ENCODE results near the gene SNIP1. TPM values are rescaled to one million over a fixed set of nuclear protein-coding genes. Genes with fewer than 3 reads are reported as not detected.
"Not testable (repeated sequence)": the region's sequence is repeated elsewhere in the genome, so short reads cannot be mapped to it uniquely, and the experiment has no call there.

The SNIP1 gene
- polyA plus RNA-seq, 1 donor = 10.9 TPM

- Histone ChIP-seq H3K4me3 (ENCODE audit: low read length) (peak overlapping the region; percentile 53), H3K4me1 (ENCODE audit: control insufficient read depth, insufficient read depth, low read length) (peaks cover 14% of the 10 kb centered on the region), H3K36me3 (ENCODE audit: control insufficient read depth, insufficient read depth, low read length) (peaks cover 16% of the 10 kb centered on the region), H3K27me3 (ENCODE audit: control insufficient read depth, insufficient read depth, low read length) (no peaks in the 10 kb centered on the region), H3K9me3 (ENCODE audit: control insufficient read depth, low read depth, low read length) (no peaks in the 10 kb centered on the region), H3K27ac (ENCODE audit: low read length) (no peak overlapping the region)
- WGBS (ENCODE audit: insufficient coverage, low lambda C conversion rate) = no CpG with 5 or more reads among the region's 26 CpGs
- DNase-seq = peak in 1 of 2 donors; percentile 54
Measured at GRCh38 chr1:37513795-37514349, 40.2 kb downstream of the SNIP1 start.

- peaks cover 38% of the 10 kb centered on the region for H3K36me3 ChIP-seq (ENCODE audit: control insufficient read depth, insufficient read depth, low read length)
- peaks cover 9% of the 10 kb centered on the region for H3K4me1 ChIP-seq (ENCODE audit: control insufficient read depth, insufficient read depth, low read length)
- H3K27me3 ChIP-seq (ENCODE audit: control insufficient read depth, insufficient read depth, low read length) = no peaks in the 10 kb centered on the region
- H3K4me3 ChIP-seq (ENCODE audit: low read length) = no peak overlapping the region
- WGBS (ENCODE audit: insufficient coverage, low lambda C conversion rate) = 67% methylated on average over 1 of the region's 4 CpGs
- no peaks in the 10 kb centered on the region for H3K9me3 ChIP-seq (ENCODE audit: control insufficient read depth, low read depth, low read length)
- no peak overlapping the region for H3K27ac ChIP-seq (ENCODE audit: low read length)
- no peak for DNase-seq
Measured at GRCh38 chr1:37509181-37509580, 44.9 kb downstream of the SNIP1 start.

- H3K27ac ChIP-seq (ENCODE audit: low read length) = no peak overlapping the region
- WGBS (ENCODE audit: insufficient coverage, low lambda C conversion rate) = no CpG with 5 or more reads among the region's 2 CpGs
- peaks cover 43% of the 10 kb centered on the region for H3K36me3 ChIP-seq (ENCODE audit: control insufficient read depth, insufficient read depth, low read length)
- H3K4me3 ChIP-seq (ENCODE audit: low read length) = no peak overlapping the region
- no peaks in the 10 kb centered on the region for H3K9me3 ChIP-seq (ENCODE audit: control insufficient read depth, low read depth, low read length)
- no peaks in the 10 kb centered on the region for H3K27me3 ChIP-seq (ENCODE audit: control insufficient read depth, insufficient read depth, low read length)
- DNase-seq = no peak
- H3K4me1 ChIP-seq (ENCODE audit: control insufficient read depth, insufficient read depth, low read length) = no peaks in the 10 kb centered on the region
Measured at GRCh38 chr1:37506740-37507139, 47.4 kb downstream of the SNIP1 start.

GRCh38 chr1:37502791-37503190 lies 51.3 kb downstream of the SNIP1 start:
- peaks cover 50% of the 10 kb centered on the region for H3K36me3 ChIP-seq (ENCODE audit: control insufficient read depth, insufficient read depth, low read length)
- DNase-seq; H3K4me1 ChIP-seq (ENCODE audit: control insufficient read depth, insufficient read depth, low read length); H3K27ac ChIP-seq (ENCODE audit: low read length); H3K9me3 ChIP-seq (ENCODE audit: control insufficient read depth, low read depth, low read length); H3K27me3 ChIP-seq (ENCODE audit: control insufficient read depth, insufficient read depth, low read length); H3K4me3 ChIP-seq (ENCODE audit: low read length): not testable (repeated sequence)
- no CpG with 5 or more reads among the region's 2 CpGs for WGBS (ENCODE audit: insufficient coverage, low lambda C conversion rate)

GRCh38 chr1:37502104-37502503 lies 52.0 kb downstream of the SNIP1 start:
- DNase-seq = no peak
- no peaks in the 10 kb centered on the region for H3K27me3 ChIP-seq (ENCODE audit: control insufficient read depth, insufficient read depth, low read length)
- peaks cover 45% of the 10 kb centered on the region for H3K36me3 ChIP-seq (ENCODE audit: control insufficient read depth, insufficient read depth, low read length)
- H3K9me3 ChIP-seq (ENCODE audit: control insufficient read depth, low read depth, low read length) = no peaks in the 10 kb centered on the region
- no peaks in the 10 kb centered on the region for H3K4me1 ChIP-seq (ENCODE audit: control insufficient read depth, insufficient read depth, low read length)
- H3K27ac ChIP-seq (ENCODE audit: low read length) = no peak overlapping the region
- H3K4me3 ChIP-seq (ENCODE audit: low read length) = no peak overlapping the region

- no peak for DNase-seq
- Histone ChIP-seq H3K36me3 (ENCODE audit: control insufficient read depth, insufficient read depth, low read length) (peaks cover 44% of the 10 kb centered on the region), H3K4me1 (ENCODE audit: control insufficient read depth, insufficient read depth, low read length) (no peaks in the 10 kb centered on the region), H3K27ac (ENCODE audit: low read length) (no peak overlapping the region), H3K27me3 (ENCODE audit: control insufficient read depth, insufficient read depth, low read length) (no peaks in the 10 kb centered on the region), H3K9me3 (ENCODE audit: control insufficient read depth, low read depth, low read length) (no peaks in the 10 kb centered on the region), H3K4me3 (ENCODE audit: low read length) (no peak overlapping the region)
- no CpG with 5 or more reads among the region's 5 CpGs for WGBS (ENCODE audit: insufficient coverage, low lambda C conversion rate)
Measured at GRCh38 chr1:37501661-37502060, 52.4 kb downstream of the SNIP1 start.

GRCh38 chr1:37498872-37499617 lies 55.0 kb downstream of the SNIP1 start:
- H3K4me3 ChIP-seq (ENCODE audit: low read length) = no peak overlapping the region
- H3K9me3 ChIP-seq (ENCODE audit: control insufficient read depth, low read depth, low read length) = no peaks in the 10 kb centered on the region
- peaks cover 46% of the 10 kb centered on the region for H3K36me3 ChIP-seq (ENCODE audit: control insufficient read depth, insufficient read depth, low read length)
- DNase-seq = peak in 1 of 2 donors; percentile 14
- no CpG with 5 or more reads among the region's 4 CpGs for WGBS (ENCODE audit: insufficient coverage, low lambda C conversion rate)
- H3K27me3 ChIP-seq (ENCODE audit: control insufficient read depth, insufficient read depth, low read length) = no peaks in the 10 kb centered on the region
- H3K27ac ChIP-seq (ENCODE audit: low read length) = no peak overlapping the region
- no peaks in the 10 kb centered on the region for H3K4me1 ChIP-seq (ENCODE audit: control insufficient read depth, insufficient read depth, low read length)

GRCh38 chr1:37497832-37498231 lies 56.3 kb downstream of the SNIP1 start:
- Histone ChIP-seq H3K4me1 (ENCODE audit: control insufficient read depth, insufficient read depth, low read length) (no peaks in the 10 kb centered on the region), H3K27ac (ENCODE audit: low read length) (no peak overlapping the region), H3K36me3 (ENCODE audit: control insufficient read depth, insufficient read depth, low read length) (peaks cover 43% of the 10 kb centered on the region), H3K27me3 (ENCODE audit: control insufficient read depth, insufficient read depth, low read length) (no peaks in the 10 kb centered on the region), H3K4me3 (ENCODE audit: low read length) (no peak overlapping the region), H3K9me3 (ENCODE audit: control insufficient read depth, low read depth, low read length) (no peaks in the 10 kb centered on the region)
- no CpG with 5 or more reads among the region's 2 CpGs for WGBS (ENCODE audit: insufficient coverage, low lambda C conversion rate)
- DNase-seq = peak in 1 of 2 donors; percentile 48

GRCh38 chr1:37495875-37496274 lies 58.2 kb downstream of the SNIP1 start:
- no peaks in the 10 kb centered on the region for H3K4me1 ChIP-seq (ENCODE audit: control insufficient read depth, insufficient read depth, low read length)
- H3K9me3 ChIP-seq (ENCODE audit: control insufficient read depth, low read depth, low read length) = no peaks in the 10 kb centered on the region
- DNase-seq = no peak
- H3K36me3 ChIP-seq (ENCODE audit: control insufficient read depth, insufficient read depth, low read length) = peaks cover 41% of the 10 kb centered on the region
- WGBS (ENCODE audit: insufficient coverage, low lambda C conversion rate) = no CpG with 5 or more reads among the region's 1 CpG
- no peak overlapping the region for H3K4me3 ChIP-seq (ENCODE audit: low read length)
- no peak overlapping the region for H3K27ac ChIP-seq (ENCODE audit: low read length)
- H3K27me3 ChIP-seq (ENCODE audit: control insufficient read depth, insufficient read depth, low read length) = no peaks in the 10 kb centered on the region

GRCh38 chr1:37493336-37494098 lies 60.6 kb downstream of the SNIP1 start:
- Histone ChIP-seq H3K27me3 (ENCODE audit: control insufficient read depth, insufficient read depth, low read length) (no peaks in the 10 kb centered on the region), H3K4me3 (ENCODE audit: low read length) (no peak overlapping the region), H3K9me3 (ENCODE audit: control insufficient read depth, low read depth, low read length) (no peaks in the 10 kb centered on the region), H3K36me3 (ENCODE audit: control insufficient read depth, insufficient read depth, low read length) (peaks cover 38% of the 10 kb centered on the region), H3K4me1 (ENCODE audit: control insufficient read depth, insufficient read depth, low read length) (no peaks in the 10 kb centered on the region), H3K27ac (ENCODE audit: low read length) (no peak overlapping the region)
- WGBS (ENCODE audit: insufficient coverage, low lambda C conversion rate) = no CpG with 5 or more reads among the region's 2 CpGs
- DNase-seq = no peak
